Aorta (tissue), 5 donors: ENCODE measurements around the gene ARMC9. TPM values are rescaled to one million over a fixed set of nuclear protein-coding genes. Genes with fewer than 3 reads are reported as not detected.

Experiments
- ATAC-seq: fragments of 200-7000 bp; cut with Tn5 transposase; one replicate; pipeline ENCODE4 v1.9.1; 2022; ENCODE audit warnings: moderate library complexity; ENCODE audit not compliant: low FRiP score
- DNase-seq, 2 donors: peaks; one replicate each; pipeline ENCODE4 v3.0.0-alpha.2; 2020
- H3K27ac ChIP-seq, 2 donors: one replicate each; pipeline ENCODE4 v1.5.1; 2013; ENCODE audit warnings: low read length in 2 of 2, mild to moderate bottlenecking in 2 of 2, moderate library complexity in 2 of 2, control low read depth in 1 of 2, inconsistent platforms in 1 of 2, low read depth in 1 of 2
- H3K27me3 ChIP-seq, 2 donors: one replicate each; pipeline ENCODE4 v1.6.1; 2013; ENCODE audit warnings: control low read depth in 1 of 2, low read length in 1 of 2, mild to moderate bottlenecking in 1 of 2, moderate library complexity in 1 of 2; ENCODE audit not compliant: insufficient read depth in 2 of 2, control insufficient read depth in 1 of 2
- H3K36me3 ChIP-seq, 2 donors: one replicate each; pipeline ENCODE4 v1.6.1; 2013; ENCODE audit warnings: control low read depth in 1 of 2, low read length in 1 of 2, mild to moderate bottlenecking in 1 of 2; ENCODE audit not compliant: insufficient read depth in 2 of 2, control insufficient read depth in 1 of 2
- H3K4me1 ChIP-seq, 2 donors: one replicate each; pipeline ENCODE4 v1.6.1; 2013; ENCODE audit warnings: low read length in 2 of 2, control low read depth in 1 of 2, mild to moderate bottlenecking in 1 of 2, moderate library complexity in 1 of 2; ENCODE audit not compliant: insufficient read depth in 2 of 2, control insufficient read depth in 1 of 2
- H3K4me3 ChIP-seq, 2 donors: one replicate each; pipeline ENCODE4 v1.5.1; 2013; ENCODE audit warnings: low read length in 2 of 2, control low read depth in 1 of 2, mild to moderate bottlenecking in 1 of 2
- H3K9me3 ChIP-seq: one replicate; pipeline ENCODE4 v1.6.1; 2013; ENCODE audit warnings: mild to moderate bottlenecking, low read length; ENCODE audit not compliant: control insufficient read depth
- WGBS, 2 donors: extraction: QIAGEN DNeasy Blood & Tissue Kit; methylation state at CpG; one replicate each; pipeline ENCODE4 v1.1.7; 2013; 5-methylcytosine and 5-hydroxymethylcytosine counted together
- intact Hi-C, 2 donors: fragments of 100-400 bp; cut with DNase I; formaldehyde crosslinking; loops; one replicate each; pipeline versions ENCODE4 v1.14.2 to v1.15.0; 2022
- polyA plus RNA-seq, 2 donors: library from polyadenylated mRNA; stranded (reverse); fragments of 200-250 nt; gene quantifications; one replicate each; pipeline ENCODE4 v1.2.3, GENCODE V29; 2013
- total RNA-seq, 2 donors: library from RNA; stranded (reverse); fragmentation: NEBNext Ultra II Directional; extraction: Animal tissue kit (Norgen Biotek cat#: 25700); gene quantifications; one replicate each; pipeline ENCODE4 v1.2.1, GENCODE V29; 2021
- donor health status: healthy with polysubstance abuse.
- donor health status: Bipolar disorder and iron deficiency.
- donor health status: DM: no; HTN: no; CAD: no.
- donor health status: DM: no; HTN: no; CAD: no.
- donor health status: DM: yes; HTN: yes; CAD: no.

Gene ARMC9
- total and polyA plus RNA-seq, 4 donors: 6.9 to 86.8 (median 30.6) TPM

DNA sequence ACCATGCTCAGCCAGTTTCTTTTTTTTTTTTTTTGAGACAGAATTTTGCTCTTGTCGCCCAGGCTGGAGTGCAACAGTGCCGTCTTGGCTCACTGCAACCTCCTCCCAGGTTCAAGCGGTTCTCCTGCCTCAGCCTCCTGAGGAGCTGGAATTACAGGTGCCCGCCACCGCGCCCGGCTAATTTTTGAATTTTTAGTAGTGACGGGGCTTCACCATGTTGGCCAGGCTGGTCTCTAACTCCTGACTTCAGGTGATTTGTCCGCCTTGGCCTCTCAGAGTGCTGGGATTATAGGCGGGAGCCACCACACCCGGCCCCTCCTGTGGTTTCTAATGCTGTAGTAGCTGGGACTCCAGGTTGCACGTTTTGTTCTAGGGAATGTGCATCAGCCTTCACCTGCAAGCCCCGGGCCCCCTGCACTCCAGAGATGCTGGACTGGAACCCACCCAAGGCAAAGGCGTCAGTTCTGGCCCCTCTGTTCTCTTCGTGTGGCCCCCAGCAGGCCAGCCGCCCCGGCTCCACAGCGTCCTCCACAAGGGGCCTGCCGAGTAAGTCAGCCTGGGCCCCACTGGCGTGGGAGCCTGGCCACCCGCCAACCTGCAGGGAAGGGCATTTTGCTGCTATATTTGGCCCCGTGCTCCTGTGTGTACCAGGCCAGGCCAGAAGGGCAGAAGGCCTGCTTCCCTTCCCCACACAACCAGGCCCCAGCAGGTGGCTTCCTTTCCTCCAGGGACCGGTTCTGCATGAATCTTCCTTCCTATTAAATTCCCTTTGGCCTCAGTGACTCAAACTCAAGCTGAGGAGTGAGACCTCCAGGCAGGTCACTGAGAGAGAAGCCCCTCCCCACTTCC lies 171.4 kb downstream of the ARMC9 start:
- ATAC-seq: no peak

DNA sequence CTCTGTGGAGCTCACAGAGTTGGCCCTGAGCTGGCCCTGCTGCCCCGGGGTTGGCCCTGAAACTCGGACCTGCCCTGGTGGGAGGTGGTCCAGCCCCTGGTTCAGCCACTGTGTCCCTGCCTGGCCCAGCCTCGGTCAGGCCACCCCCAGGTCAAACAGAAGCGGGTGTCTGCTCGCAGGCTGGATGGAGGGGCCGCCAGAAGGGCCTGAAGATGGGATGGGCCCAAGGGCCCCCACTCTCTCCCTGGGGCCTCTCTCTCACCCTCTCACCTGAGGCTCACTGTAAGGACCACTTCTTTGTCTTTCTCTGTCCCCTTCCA lies 172.0 kb downstream of the ARMC9 start:
- Histone ChIP-seq H3K36me3 (no peaks in the 10 kb centered on the region), H3K9me3 (no peaks in the 10 kb centered on the region), H3K4me1 (no peaks in the 10 kb centered on the region), H3K4me3 (no peak overlapping the region), H3K27me3 (no peaks in the 10 kb centered on the region), H3K27ac (no peak overlapping the region)
- DNase-seq: peak in 1 of 2 donors; percentile 57
- WGBS, 2 donors: 83 to 89% methylated on average over 6 of the region's 6 CpGs
- intact Hi-C loops: no loop called here
- no peak for ATAC-seq

More for the DNA sequence above, 171.4 kb downstream of the ARMC9 start:
- WGBS, 2 donors: 63 to 65% methylated on average over 23 of the region's 23 CpGs
- no peaks in the 10 kb centered on the region for H3K36me3 ChIP-seq
- H3K4me1 ChIP-seq: no peaks in the 10 kb centered on the region
- no peaks in the 10 kb centered on the region for H3K27me3 ChIP-seq
- H3K4me3 ChIP-seq: no peak overlapping the region
- DNase-seq: peak in 1 of 2 donors; percentile 73
- no peak overlapping the region for H3K27ac ChIP-seq
- intact Hi-C loops: no loop called here
- H3K9me3 ChIP-seq: no peaks in the 10 kb centered on the region

GRCh38 chr2:231370749-231371429 lies 172.5 kb downstream of the ARMC9 start:
- ATAC-seq: no peak
- H3K9me3 ChIP-seq: no peaks in the 10 kb centered on the region
- no peaks in the 10 kb centered on the region for H3K4me1 ChIP-seq
- no peaks in the 10 kb centered on the region for H3K27me3 ChIP-seq
- DNase-seq: peak in 1 of 2 donors; percentile 49
- H3K4me3 ChIP-seq: no peak overlapping the region
- no peaks in the 10 kb centered on the region for H3K36me3 ChIP-seq
- WGBS, 2 donors: 93 to 97% methylated on average over 21 of the region's 21 CpGs
- intact Hi-C loops: no loop called here
- no peak overlapping the region for H3K27ac ChIP-seq

- Histone ChIP-seq H3K27ac (no peak overlapping the region), H3K4me3 (no peak overlapping the region), H3K36me3 (no peaks in the 10 kb centered on the region), H3K27me3 (no peaks in the 10 kb centered on the region), H3K4me1 (no peaks in the 10 kb centered on the region), H3K9me3 (no peaks in the 10 kb centered on the region)
- no peak for ATAC-seq
- DNase-seq: peak in 1 of 2 donors; percentile 68
- WGBS, 2 donors: 95 to 96% methylated on average over 13 of the region's 13 CpGs
- intact Hi-C loops: no loop called here
These were observed 173.1 kb downstream of the ARMC9 start for GRCh38 chr2:231371430-231372054.

DNA sequence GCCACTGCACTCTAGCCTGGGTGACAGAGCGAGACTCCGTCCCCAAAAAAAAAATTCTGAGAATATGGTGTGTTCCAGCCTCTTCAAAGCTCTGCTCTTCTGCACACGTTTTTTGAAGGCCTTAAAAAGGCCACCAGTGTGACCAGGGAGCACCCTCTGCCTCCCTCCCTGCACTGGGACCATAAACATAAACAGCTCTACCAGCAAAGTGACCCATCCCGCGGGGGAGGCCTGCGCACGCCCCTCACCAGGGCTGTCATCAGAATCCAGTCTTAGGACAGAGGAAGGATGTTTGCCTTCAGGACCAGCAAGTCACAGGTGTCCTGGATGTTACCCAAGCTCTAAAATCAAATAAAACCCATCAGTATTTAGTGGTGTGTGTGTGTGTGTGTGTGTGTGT lies 173.9 kb downstream of the ARMC9 start:
- Histone ChIP-seq H3K27me3 (no peaks in the 10 kb centered on the region), H3K4me1 (no peaks in the 10 kb centered on the region), H3K27ac (no peak overlapping the region), H3K36me3 (no peaks in the 10 kb centered on the region), H3K4me3 (no peak overlapping the region), H3K9me3 (no peaks in the 10 kb centered on the region)
- WGBS, 2 donors: 91 to 94% methylated on average over 7 of the region's 7 CpGs
- no peak for DNase-seq
- ATAC-seq: no peak
- intact Hi-C loops: no loop called here

DNA sequence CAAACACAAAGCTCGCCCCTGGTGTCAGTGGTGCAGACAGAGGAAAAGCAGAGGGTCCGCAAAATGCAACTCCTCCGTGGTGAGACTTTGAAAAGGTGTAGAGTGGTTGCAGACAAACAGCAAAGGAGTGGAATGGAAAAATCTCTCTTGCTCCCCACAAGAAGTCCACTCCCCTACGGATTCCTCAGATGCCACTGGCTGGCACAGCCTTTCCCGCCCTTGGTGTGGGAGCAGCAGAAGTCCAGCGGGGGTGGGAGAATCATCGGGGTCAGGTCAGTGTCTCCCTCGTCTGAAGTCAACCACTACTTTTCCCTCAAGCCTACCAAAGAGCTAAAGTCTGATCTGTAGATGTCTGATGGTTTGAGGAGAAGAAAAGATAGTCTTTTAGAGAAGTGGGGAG lies 174.8 kb downstream of the ARMC9 start:
- ATAC-seq (no peak), DNase-seq (no peak)
- intact Hi-C loops: no loop called here
- Histone ChIP-seq H3K36me3 (no peaks in the 10 kb centered on the region), H3K9me3 (no peaks in the 10 kb centered on the region), H3K27ac (no peak overlapping the region), H3K27me3 (no peaks in the 10 kb centered on the region), H3K4me1 (no peaks in the 10 kb centered on the region), H3K4me3 (no peak overlapping the region)
- 92 to 94% methylated on average over 8 of the region's 8 CpGs for WGBS, 2 donors

DNA sequence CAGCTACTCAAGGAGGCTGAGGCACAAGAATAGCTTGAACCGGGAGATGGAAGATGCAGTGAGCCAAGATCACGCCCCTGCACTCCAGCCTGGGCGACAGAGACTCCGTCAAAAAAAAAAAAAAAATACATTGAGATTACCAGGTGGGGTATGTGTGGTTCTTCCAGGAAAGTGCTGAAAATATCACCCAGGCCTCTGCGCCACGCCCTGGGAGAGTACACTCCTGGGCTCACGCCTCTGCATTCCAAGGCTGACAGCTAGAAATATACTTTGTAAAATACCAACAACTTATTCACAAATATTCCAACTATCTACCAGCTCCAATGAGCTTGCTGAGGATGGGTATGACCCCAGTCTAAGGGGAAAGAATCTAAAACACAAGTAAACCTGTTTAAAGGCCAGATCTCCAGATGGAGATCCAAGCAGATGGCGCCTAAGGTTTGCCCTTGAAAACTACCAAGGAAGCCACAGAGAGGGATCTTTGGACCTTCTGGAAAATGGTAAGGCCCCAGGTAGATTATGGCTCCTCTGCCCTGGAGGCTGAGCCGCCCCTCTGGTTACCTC lies 175.4 kb downstream of the ARMC9 start:
- Histone ChIP-seq H3K36me3 (no peaks in the 10 kb centered on the region), H3K27me3 (no peaks in the 10 kb centered on the region), H3K4me1 (no peaks in the 10 kb centered on the region), H3K27ac (no peak overlapping the region), H3K4me3 (no peak overlapping the region), H3K9me3 (no peaks in the 10 kb centered on the region)
- intact Hi-C loops: no loop called here
- WGBS, 2 donors: 96% methylated on average over 9 of the region's 9 CpGs
- DNase-seq (no peak), ATAC-seq (no peak)

GRCh38 chr2:231374771-231375170 lies 176.3 kb downstream of the ARMC9 start:
- 93 to 94% methylated on average over 2 of the region's 2 CpGs for WGBS, 2 donors
- H3K27me3 ChIP-seq: no peaks in the 10 kb centered on the region
- intact Hi-C loops: no loop called here
- no peak overlapping the region for H3K4me3 ChIP-seq
- ATAC-seq (no peak), DNase-seq (no peak)
- no peak overlapping the region for H3K27ac ChIP-seq
- H3K4me1 ChIP-seq: no peaks in the 10 kb centered on the region
- no peaks in the 10 kb centered on the region for H3K9me3 ChIP-seq
- no peaks in the 10 kb centered on the region for H3K36me3 ChIP-seq
